HG03108 (cell line): ENCODE results near the gene SERINC5.
"Not testable (repeated sequence)": the region's sequence is repeated elsewhere in the genome, so short reads cannot be mapped to it uniquely, and the experiment has no call there.

ENCODE experiments used
- ATAC-seq: cut with Tn5 transposase; IDR thresholded peaks from one replicate; pipeline ENCODE4 v1.9.1; 2021; ENCODE audit warnings: moderate library complexity; ENCODE audit not compliant: unreplicated experiment

SERINC5 gene

GRCh38 chr5:80255811-80256712 lies at the start of gene SERINC5:
SERINC5 (minus strand) TSS chr5:80256048; CDS start chr5:80255922, 126 bp downstream.
- ATAC-seq: peak; percentile 82

DNA sequence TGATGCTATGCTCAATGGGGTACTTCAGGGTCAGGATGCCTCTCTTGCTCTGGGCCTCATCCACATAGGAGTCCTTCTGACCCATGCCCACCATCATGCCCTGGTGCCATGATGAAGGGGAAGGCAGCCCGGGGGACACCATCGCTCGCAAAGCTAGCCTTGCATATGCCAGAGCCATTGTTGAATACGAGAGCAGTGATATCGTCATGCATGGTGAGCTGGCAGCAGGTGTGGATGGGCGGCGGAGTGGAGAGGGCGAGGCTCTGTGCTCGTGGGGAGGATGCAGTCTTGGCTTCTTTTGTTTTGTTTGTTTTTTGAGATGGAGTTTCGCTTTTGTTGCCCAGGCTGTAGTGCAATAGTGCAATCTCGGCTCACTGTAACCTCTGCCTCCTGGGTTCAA lies 46.8 kb upstream of the SERINC5 start:
- no peak for ATAC-seq

GRCh38 chr5:80301342-80301741 lies 45.5 kb upstream of the SERINC5 start:
- not testable (repeated sequence) for ATAC-seq

- ATAC-seq: not testable (repeated sequence)
These were observed 44.9 kb upstream of the SERINC5 start for GRCh38 chr5:80300796-80301195.

DNA sequence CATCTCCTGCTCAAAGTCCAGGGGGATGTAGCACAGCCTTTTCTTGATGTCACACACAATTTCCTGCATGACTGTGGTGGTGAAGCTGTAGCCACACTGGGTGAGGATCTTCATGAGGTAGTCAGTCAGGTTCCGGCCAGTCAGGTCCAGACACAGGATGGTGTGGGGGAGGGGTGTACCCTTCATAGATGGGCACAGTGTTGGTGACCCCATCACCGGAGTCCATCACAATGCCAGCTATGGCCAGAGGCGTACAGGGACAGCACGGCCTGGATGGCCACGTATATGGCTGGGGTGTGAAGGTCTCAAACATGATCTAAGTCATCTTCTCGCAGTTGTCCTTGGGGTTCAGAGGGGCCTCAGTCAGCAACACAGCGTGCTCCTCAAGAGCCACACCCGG lies 44.3 kb upstream of the SERINC5 start:
- no peak for ATAC-seq

DNA sequence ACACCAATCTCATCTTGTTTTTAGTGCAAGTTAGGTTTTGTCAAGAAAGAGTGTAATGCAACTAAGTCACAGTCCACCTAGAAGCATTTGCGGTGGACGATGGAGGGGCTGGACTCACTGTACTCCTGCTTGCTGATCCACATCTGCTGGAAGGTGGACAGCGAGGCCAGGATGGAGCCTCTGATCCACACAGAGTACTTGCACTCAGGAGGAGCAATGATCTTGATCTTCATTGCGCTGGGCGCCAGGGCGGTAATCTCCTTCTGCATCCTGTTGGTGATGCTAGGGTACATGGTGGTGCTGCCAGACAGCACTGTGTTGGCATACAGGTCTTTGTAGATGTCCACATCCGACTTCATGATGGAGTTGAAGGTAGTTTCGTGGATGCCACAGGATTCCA lies 43.8 kb upstream of the SERINC5 start:
- no peak for ATAC-seq

- ATAC-seq: no peak
These were observed 40.3 kb upstream of the SERINC5 start for GRCh38 chr5:80296121-80296520.

DNA sequence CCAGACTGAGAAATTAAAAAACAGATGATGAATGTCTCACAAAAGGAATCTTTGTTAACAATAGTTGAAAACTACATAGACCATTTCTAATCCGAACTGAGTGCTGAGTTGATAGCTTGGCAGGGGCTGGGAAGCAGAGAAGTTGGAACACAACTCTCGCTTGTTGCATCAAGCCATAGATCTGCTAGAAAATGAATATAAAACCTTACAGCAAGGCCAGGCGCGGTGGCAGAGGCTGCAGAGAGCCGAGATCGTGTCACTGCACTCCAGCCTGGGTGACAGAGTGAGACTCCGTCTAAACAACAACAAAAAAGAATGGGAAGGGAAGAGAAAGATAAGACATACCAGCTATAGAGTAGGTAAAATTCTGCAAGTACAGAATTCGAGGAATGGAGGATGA lies 35.9 kb upstream of the SERINC5 start:
- ATAC-seq: no peak

DNA sequence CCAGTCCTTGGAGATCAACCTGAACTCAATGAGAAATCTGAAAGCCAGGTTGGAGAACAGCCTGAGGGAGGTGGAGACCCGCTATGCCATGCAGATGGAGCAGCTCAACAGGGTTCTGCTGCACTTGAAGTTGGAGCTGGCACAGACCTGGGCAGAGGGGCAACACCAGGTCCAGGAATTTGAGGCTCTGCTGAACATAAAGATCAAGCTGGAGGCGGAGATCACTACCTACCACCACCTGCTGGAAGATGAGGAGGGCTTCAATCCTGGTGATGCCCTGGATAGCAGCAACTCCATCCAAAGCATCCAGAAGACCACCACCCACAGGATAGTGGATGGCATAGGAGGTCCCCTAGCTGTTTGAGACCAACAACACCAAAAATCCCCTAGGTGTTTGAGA lies 33.5 kb upstream of the SERINC5 start:
- ATAC-seq: no peak

GRCh38 chr5:80288177-80288576 lies 32.3 kb upstream of the SERINC5 start:
- ATAC-seq: no peak

- no peak for ATAC-seq
These were observed 28.9 kb upstream of the SERINC5 start for GRCh38 chr5:80284720-80285119.

GRCh38 chr5:80283360-80283759 lies 27.5 kb upstream of the SERINC5 start:
- no peak for ATAC-seq

GRCh38 chr5:80282054-80282453 lies 26.2 kb upstream of the SERINC5 start:
- ATAC-seq: no peak

GRCh38 chr5:80277191-80277590 lies 21.3 kb upstream of the SERINC5 start:
- no peak for ATAC-seq

DNA sequence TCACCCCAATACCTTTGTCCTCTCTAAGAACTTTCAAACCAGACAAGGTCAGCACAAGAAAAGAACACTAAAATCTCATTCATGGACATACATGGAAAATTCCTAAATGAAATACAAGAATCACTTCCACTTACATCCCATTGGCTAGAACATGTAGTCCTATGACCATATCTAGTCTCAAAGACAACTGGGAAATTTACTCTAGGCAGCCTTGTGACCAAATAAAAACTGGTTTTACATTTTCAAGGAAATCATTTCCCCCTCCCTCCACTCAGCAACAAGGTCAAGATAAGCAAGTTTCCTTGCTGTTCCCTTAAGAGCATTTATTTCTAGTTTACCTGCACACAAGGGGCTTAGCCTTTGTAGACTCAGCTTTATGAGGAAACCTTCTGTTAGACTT lies 20.3 kb upstream of the SERINC5 start:
- ATAC-seq: no peak

GRCh38 chr5:80275347-80275746 lies 19.5 kb upstream of the SERINC5 start:
- ATAC-seq: no peak

DNA sequence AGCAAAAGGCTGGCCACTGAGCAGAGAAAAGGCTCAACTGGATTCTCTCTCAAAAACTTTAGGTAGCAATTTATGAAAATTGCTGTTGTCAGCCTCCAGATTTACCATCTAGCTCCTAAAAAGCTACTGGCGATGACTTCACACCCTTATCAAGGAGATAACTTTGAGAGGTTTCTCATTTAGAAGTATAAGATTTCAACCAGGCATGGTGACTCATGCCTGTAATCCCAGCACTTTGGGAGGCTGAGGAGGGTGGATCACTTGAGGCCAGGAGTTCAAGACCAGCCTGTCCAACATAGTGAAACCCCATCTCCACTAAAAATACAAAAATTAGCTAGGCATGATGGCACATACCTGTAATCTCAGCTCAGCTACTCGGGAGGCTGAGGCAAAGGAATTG lies 14.7 kb upstream of the SERINC5 start:
- ATAC-seq: not testable (repeated sequence)

DNA sequence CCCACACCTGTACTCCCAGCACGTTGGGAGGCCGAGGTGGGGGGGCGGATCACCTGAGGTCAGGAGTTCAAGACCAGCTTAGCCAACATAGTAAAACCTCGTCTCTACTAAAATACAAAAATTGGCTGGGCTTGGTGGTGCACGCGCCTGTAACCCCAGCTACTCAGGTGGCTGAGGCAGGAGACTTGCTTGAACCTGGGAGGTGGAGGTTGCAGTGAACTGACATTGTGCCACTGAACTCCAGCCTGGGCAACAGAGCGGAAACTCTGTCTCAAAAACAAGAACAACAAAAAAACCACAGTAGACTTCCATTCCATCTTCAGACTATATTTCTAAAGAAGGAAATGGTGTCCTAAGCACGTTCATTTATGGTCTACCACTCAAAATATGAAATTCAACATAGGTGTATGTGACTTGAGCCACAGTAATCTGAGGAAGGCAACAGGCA lies 14.2 kb upstream of the SERINC5 start:
- no peak for ATAC-seq

DNA sequence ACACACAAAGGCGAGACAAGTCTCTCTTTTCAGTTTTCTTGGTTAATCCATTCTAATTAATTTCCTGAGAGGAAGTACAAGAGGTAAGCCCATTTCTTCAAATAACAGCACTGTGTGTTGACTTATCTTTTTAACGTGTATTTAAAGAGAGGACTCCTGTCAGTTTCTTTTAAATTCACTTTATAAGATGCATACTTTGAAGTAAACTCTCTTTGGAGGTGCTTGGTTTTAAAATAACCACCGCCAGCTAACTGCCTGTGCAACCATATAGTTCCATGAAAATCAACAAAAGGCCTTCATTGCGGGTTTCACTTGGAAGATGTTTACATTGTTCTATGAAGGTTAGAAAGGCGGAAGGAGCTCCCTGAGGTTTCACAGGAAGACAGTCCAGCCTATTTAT lies 13.1 kb upstream of the SERINC5 start:
- ATAC-seq: no peak

DNA sequence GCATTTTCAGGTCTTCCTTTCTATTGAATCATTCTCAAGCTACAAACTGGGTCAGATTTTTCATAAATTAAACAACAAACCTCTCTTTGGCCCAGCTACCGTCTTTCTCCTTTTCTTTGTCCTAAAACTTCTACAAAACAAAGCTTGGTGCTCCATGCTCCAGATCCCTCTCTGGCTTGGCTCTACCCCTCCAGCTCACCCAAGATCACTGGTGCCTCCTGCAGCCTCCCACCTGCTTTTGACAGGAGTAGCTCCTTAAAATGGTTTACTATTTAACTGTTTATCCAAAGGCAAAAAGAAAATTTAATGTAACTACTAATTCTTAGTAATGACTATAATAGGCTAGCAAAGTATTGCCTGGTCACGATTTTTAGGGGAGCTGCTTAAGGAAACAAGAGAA lies 10.7 kb upstream of the SERINC5 start:
- ATAC-seq: no peak

DNA sequence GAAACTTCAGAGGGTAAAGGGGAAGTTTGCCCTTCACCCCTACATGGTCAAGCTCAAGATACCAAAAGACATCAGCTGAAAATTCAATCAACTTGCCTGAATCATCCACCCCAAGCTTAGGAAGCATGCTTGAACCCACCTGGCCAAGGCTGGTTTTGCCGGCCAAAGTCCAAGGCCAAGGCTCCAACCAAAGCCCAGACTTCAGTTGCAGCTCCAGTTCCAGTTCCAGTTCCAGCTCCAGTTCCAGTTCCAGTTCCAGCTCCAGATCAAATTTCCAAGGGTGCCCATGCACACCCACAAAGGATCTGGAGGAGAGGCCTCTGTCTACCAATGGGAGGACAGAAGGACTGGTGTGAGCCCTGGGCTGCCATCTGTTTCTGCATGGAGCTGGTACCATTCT lies 4.6 kb upstream of the SERINC5 start:
- ATAC-seq: no peak

- ATAC-seq: no peak
These were observed 3.8 kb upstream of the SERINC5 start for GRCh38 chr5:80259511-80260203.
